AG09319 (cell line): ENCODE measurements around the gene MYOM1.

Experiments
- DNase-seq: peaks from one replicate; pipeline ENCODE4 v3.0.0-alpha.2; 2010; ENCODE audit warnings: low read depth; ENCODE audit errors: extremely low read depth
- CTCF ChIP-seq: IDR thresholded peaks from 2 replicates; pipeline ENCODE4 v1.5.1; 2011; ENCODE audit warnings: low read depth, mild to moderate bottlenecking, inconsistent platforms, low read length, moderate library complexity

MYOM1 gene

DNA sequence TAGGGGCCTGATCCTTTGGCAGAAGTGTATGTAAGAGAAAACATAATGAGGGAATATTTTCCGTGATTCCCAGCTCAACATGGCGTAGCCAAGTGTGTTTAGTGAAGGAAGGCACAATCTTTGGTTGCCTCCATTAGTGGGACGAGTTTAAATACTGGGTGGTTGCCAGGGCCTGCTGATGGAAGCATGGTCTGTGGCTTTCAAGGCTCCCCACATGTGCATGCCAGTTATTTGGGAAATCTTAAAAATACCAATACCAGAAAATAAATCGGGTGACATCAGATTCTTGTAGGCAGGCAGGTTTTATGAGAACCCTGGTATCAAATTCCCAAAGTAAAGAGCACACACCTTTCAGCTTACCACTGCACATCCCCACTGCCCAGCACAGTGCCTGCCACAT is 35.0 kb upstream of the MYOM1 start:
- no peak for DNase-seq
- no peak for TF ChIP-seq CTCF

DNA sequence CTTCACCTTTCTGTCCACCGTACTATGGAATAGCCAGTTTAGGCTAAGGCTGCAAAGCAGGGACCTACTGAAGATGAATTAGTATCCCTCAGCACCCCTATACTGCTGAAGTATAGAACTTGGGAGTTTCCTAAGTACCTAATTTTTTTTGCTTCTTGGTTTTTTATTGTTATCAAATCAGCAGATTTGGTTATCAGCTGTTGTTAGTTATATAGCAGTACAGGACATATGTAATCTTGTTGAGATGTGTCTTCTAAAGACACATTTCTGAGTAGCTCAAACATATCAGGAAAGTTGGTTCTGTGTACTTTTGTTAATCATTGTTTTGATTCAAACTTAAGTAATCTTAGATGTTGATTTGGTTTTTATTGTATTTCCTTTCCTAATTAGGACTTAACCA is 33.1 kb upstream of the MYOM1 start:
- DNase-seq: no peak
- no peak for TF ChIP-seq CTCF

- DNase-seq: no peak
- TF ChIP-seq CTCF: no peak
These were observed 32.2 kb upstream of the MYOM1 start for GRCh38 chr18:3251963-3252277.

DNA sequence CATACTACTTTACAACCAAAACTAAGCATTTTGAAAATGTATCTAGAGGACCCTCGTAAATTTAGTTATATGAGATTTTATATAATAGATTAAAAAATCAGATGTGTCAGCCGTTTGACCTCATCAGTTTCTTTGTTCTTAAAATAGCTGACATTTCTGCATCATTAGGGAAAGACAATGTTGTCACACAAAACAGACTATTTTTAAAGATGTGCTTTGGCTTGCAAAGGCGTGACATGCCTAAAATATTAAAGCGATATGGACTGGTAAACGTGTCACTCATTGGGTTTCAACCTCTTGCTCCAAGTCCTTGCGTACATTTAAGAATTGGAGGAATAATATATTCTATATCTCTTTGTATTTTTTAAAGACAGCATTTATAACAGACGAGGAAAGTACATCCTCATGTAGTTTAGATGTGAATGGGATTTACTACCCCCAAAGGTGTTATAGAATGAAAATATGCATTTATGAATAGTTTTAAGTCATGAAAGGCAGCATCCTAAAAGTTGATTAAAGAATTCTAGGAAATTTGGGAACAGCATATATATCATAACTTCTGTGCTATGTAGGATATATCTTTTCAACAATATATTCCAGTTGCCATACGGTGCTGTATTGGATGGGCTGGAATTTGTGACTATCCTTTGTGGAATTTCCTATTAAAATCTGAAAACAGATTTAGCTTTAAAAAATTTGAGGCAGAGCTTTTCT is 31.6 kb upstream of the MYOM1 start:
- no peak for DNase-seq
- TF ChIP-seq CTCF: no peak

GRCh38 chr18:3250237-3251107 is 30.7 kb upstream of the MYOM1 start:
- no peak for DNase-seq

GRCh38 chr18:3248658-3249359 is 29.0 kb upstream of the MYOM1 start:
- no peak for DNase-seq
- TF ChIP-seq CTCF: no peak

More at GRCh38 chr18:3250237-3251107, 30.7 kb upstream of the MYOM1 start:
- TF ChIP-seq CTCF: no peak
